ENCODE data around the gene SYNPO.

SYNPO gene

GRCh38 chr5:150625831-150626746, 14.4 kb upstream of the SYNPO start:
- DNase-seq (ENCODE audit: low spot score) = no peak

DNA sequence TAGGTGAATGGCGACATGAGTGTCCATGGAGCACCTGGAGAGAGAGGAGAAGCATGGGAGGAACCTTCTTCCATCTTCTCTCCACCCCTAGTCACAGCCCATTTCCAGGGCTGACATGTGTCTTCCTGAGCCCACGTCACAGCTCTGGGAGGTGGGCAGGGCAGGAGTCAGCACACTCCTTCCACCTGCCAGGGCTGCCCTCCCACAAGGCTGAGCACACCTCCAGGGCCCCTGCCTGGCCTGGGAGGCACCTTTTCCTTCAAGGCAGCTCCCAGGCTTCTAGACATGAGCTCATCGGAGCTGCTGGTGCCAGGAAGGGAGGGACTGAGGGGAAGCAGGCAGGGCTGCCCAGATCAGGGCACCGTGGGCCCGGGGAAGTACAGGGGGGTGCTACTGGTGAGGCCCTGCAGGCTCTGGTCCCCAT, 13.6 kb upstream of the SYNPO start:
- DNase-seq (ENCODE audit: low spot score) = no peak

DNA sequence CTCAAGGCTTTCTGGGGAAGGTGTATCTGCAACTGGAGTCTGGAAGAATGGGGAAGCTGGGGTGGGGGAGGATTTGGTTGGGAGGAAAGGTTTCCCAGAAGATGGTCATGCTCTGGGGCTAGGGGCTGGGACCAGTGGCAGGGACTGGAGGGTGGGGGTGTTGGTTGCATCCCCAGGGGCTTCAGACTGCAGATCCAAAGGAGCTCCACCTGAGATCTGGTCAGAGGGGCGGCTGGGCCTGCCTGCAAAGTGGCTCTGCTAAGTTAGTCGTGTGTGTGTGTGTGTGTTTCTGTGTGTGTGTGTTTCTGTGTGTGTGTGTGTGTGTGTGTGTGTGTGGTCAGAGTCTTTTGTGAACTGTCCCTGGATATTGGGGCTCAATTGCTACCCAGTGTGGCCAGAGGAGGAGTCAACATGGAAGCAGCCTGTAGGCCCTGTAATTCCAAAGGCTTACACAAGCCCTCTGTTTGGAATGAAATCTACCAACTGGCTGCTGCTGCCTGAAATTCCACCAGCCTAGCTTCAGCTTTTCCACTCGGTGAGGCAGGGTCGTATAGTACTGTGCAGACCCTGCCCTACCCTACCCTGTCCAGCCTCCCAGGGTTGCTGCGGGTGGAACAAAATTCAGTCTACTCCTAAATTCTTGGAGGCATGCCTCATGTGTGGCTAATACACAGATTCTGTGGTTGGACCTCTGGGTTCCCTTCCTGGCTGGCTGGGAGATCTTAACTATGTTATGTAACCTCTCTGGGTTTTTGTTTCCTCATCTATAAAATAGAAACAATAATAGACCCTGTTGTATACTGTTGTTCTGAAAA, 12.5 kb upstream of the SYNPO start:
- no peak for DNase-seq (ENCODE audit: low spot score)

DNA sequence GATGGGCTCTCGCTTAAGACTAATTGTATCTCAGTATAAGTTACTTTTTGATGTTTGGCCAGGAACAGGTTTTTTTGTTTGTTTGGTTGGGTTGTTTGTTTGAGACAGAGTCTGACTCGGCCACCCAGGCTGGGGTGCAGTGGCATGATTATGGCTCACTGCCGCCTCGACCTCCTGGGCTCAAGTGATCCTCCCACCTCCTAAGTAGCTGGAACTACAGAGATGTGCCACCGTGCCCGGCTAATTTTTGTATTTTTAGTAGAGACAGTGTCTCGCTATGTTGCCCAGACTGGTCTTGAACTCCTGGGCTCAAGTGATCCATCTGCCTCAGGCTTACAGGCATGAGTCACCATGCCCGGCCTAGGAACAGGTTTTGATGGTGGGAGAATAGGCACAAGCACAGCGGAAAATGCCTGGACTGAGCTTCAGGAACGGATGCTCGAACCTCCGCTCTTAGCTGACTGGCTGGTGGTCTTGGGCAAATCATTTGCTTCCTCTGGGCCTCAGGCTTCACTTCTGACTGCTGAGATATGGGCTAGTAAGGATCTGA, 11.4 kb upstream of the SYNPO start:
- no peak for DNase-seq (ENCODE audit: low spot score)

DNA sequence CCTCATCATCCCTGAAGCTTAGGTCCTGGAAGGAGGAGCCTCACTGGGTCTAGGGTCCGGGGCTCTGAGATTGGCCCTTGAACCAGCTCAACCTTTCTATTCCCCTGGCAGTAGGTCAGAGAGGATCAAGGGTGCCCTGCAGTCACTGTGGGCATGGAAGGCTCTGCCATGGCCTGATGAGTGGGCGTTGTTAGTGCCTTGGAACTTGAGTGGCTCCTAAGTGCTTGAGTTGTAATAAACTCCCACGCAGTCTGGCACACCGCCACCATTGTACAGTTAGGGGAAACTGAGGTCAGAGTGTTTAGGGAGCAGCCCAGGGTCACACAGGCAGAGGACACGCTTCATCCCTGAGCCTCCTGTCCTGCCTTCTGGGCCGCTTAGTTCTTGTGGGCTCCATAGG, 10.4 kb upstream of the SYNPO start:
- no peak for DNase-seq (ENCODE audit: low spot score)

DNA sequence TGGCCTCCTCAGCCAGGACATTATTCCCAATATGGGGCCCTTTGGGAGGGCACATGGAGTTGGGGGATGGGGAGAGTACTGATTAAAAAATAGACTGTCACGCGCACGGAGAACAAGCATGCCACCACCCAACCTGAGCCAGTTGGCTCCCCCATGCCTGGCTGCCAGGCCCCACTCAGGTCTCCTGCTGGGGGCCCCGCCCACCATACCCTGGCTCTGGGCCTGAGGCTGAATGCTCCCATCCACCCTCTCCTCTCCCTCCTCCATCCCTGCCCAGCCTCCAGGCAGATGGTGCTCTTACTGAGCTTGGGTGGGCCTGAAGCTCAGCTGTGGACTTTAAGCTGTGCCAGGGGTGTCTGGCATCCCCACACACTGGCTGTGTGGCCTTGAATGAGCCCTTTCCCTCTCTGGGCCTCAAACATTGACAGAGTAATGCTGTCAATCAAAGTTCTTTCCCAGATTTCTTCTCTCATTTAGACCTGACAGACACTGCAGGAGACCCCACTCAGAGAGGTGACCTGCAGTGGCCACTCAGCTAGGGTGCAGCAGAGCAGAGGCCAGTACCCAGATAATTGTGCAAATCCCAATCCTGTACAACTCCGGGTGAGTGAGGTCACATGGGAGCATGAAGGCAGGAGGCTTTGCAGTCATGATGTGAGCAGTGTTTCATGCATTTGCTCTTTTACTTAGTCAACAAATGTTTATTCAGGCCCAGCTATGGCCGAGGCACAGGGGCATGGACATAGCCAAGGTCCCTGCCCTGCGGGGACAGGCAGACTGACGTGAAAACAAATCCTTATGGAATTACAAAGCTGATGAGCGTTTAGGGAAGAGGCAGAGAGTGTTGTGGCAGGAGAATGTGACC, 9.8 kb upstream of the SYNPO start:
- DNase-seq (ENCODE audit: low spot score) = no peak

GRCh38 chr5:150631326-150631701, 9.1 kb upstream of the SYNPO start:
- no peak for DNase-seq (ENCODE audit: low spot score)

DNA sequence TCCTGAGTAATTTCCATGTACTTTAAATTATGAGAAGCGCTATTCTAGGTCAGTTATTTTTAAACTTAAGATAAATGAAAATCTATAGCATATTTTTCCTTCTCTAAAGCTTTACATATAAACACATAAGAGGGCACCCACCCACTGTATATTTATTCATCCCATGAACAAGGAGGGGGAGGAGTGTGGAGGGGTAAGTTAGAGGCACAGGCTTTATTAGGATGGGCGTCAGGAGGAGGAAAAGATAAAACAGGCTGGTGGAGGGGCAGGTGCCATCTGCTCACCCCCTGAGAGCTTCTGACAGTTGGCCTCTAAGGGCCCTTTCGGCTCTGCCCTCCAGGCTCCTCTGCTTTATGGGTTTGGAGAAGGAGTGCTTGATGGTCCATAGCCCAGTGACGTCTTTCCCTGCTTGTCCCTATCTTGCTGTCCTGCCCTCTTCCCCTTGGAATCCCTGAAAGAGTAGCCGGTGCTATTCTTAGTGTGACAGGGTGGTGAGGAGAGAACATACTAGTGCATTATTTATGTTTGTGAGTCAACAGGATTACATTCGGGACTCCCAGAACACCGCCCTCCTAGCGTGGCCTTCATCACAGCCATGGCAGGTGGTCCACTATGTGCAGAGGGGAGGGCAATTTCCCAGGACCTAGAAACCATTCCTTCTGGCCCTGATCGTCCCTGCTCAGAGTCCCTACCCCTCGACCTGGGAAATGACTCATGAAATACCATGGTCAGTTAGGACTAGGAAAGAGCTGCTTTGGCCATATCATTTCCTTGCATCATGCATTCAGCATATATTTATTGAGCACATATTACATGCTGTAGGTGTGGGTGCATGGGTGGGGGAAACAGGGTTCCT, 7.9 kb upstream of the SYNPO start:
- no peak for DNase-seq (ENCODE audit: low spot score)

GRCh38 chr5:150633429-150633828, 7.0 kb upstream of the SYNPO start:
- no peak for DNase-seq (ENCODE audit: low spot score)

DNA sequence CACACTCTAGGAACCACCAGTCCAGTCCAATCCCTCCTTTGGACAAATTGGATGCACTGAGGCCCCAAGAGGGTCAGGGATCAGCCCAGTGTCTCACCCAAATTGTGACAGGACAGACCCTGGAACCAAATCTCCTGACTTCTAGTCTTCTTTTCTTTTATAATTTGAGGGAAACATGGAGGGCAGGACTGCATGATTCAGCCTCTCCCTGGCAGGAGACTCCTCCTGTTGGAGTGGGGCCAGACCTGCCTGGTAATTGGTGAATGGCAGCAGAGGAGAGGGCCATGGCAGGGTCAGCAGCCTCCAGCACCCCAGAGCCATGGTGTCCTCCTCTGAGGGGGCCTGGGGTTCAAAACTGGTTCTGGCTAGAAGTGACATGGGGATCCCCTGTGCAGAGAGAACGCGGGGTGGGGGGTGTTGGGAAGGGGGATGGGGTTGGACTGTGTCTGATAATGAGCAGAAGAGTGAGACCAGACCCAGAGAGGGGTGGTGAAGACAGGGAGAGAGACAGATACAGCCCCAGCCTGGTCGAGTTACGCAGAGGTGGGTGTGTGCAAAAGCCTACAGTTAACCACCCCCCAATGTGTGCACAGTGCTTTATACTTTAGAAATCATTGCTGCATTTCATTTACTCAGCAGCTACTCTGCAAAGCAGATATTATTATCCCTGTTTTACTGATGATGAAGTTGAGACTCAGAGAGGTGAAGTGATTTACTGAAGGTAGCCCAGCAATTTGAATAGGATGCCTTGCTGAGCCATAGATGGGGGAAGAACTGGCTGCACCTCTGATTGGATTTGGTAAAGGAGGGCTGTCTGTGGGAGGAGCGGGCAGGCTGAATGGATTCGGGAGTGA, 3.8 kb upstream of the SYNPO start:
- no peak for DNase-seq (ENCODE audit: low spot score)

DNA sequence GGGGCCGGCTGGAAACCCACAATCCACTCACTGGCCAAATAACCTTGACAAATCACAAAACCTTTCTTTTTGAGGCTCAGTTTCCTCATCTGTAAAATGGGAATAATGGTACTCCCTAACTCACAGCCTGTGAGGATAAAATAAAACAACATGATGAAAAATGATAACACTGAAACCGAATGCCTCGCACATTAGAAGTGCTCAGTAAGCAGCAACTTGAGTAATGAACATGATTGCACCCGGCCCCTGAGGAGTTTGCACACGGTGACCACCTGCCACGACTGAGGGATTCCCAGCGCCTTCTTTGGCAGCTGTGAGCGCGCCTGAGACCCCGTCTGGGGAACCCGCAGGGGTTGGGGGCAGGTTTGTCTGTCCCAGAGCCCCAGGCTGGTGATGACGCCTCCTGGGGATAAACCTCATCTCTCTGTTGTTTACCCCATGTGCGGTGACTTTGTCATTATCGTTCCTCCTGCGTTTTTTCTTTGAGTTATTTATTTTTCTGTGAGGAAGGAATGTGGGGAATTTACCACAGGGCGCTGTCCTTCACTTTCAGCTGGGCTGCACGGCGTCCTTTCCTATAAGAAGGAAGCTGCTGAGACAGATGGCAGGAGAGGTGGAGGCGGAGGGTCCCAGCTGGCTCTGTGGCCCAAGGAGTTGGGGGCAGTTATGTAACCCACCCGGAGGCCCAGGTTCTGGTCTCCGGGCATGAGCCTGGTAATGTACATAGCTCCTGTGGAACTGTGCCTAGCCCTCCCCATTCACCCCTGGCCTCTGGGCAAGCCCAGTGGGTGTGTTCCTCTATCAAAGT, 3.0 kb upstream of the SYNPO start:
- no peak for DNase-seq (ENCODE audit: low spot score)

GRCh38 chr5:150638053-150638444, 2.4 kb upstream of the SYNPO start:
- DNase-seq (ENCODE audit: low spot score) = no peak

DNA sequence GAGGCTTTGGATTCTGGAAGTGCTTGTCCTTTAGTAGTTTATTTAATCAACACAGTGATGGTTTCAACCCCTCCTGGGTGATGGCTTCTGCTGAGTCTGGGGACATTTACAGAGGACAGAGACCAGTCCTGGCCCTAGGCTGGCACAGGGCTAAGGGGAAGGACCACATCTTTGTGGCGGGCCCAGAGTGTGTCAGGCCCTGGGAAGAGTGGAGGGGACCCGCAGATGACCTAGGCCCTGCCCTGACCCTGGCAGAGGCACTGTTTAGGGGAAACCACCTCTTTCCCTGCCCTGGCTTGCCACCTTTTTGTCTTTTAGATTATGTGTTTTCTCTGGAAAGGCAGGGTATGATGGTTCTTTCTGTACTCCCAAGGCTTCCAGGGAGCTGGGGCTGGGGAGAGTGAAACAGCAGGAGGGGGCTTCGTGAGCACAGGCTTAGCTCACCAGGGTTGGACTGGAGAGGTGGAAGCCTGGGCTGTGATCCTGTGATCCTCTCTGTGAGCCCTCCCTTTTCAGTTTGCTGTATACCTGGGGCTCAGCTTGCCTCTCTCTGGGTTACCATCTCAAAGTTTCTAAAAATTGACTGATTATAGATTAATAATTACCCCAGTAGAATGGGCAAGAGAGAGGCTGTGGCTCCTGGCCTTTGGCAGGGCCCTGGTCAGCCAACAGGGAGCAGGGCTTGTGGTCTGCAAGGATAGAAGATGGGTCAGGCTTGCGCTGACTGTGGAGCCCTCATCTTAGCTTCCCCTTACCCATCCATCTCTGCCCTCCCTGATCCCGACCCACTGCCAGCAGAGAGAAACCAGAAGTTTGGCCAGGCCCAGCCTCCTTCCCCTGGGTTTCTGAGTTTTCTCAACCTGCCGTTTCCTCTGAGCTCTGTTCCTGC, 1.7 kb upstream of the SYNPO start:
- no peak for DNase-seq (ENCODE audit: low spot score)

GRCh38 chr5:150639377-150639692, 1.1 kb upstream of the SYNPO start:
- DNase-seq (ENCODE audit: low spot score) = no peak

DNA sequence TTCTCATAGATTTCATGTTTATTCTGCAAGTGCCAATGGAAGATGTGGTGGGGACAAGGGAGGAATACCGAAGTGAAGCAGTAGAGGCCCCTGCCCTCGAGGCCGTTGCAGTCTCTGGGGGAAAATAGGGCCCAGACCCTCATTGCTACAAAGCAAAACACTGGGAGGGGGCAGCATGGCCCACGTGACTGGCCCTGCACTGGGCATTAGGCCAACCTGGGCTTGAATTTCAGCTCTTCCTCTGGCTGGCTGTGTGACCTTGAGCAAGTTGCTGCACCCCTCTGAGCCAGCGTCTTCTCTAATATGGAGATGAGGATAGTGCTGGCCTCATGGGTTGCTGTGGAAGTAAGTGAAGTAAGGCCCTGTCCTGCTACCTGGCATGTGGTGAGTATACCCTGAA, 709 bp upstream of the SYNPO start:
- no peak for DNase-seq (ENCODE audit: low spot score)

GRCh38 chr5:150641006-150641570, 628 bp downstream of the SYNPO start:
- DNase-seq (ENCODE audit: low spot score) = no peak

DNA sequence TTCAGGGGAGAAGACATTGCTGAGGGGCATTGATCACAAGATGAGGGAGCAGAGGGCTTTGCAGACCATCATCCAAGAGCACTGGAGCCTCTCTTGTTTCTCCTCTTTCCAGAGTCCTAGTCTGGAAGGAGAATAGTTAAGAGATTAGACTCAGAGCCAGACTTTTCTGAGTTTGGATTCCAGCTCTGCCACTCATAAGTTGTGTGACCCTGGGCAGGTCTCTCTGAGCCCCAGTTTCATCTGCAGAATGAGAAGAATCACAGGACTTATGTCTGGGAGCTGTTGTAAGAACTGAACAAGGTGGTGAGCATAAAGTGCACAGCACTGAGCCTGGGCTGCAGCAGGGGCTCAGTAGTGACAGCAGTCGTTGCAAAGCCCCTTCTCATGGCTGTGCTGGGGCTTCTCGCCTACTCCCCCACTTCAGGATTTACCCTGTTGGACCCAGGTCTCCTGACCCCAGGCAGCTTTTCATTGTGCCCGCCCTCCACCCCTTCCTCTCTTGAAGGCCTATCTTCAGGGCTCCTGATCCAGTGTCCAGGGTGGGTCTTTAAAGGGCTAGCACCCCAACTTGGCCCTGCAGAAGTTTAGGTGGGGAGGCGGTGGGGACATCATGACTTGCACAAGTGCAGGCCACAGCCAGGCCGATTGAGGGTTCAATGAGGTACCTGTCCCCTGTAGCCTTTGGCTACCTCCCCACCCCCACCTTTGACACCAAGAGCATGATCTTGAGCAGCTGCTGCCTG, 1.5 kb downstream of the SYNPO start:
- no peak for DNase-seq (ENCODE audit: low spot score)

Data from hematopoietic multipotent progenitor cell treated with erythropoietin and hydrocortisone succinate and interleukin-3 and kit ligand, for 17 days (in vitro differentiated cells).